ENCODE measurements around the gene FLRT1.

Gene FLRT1

DNA sequence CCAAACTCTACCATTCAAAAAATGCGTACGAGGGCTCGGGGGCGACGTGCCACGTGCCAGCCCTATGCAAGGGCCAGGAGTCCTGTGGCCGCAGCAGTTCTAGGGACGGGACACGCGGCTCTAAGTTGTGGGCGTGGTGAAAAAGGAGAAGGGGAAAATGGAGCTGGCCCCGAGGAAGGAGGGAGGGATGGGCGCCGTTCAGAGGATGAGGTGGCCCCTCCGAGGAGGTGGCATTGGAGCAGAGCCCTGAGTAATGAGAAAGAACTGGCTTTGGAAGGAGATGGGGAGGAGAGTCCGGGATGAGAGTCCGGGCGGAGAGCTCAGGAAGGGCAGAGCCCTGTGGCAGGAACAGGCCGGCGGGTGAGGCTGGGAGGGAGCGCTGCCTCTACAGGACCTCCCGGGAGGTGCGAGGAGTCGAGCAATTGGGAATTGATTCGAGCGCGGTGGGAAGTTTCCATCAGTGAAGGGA lies 28.5 kb upstream of the FLRT1 start:
- no peak for DNase-seq (ENCODE audit: low spot score)

GRCh38 chr11:64007629-64008282 lies 28.0 kb upstream of the FLRT1 start:
- DNase-seq (ENCODE audit: low spot score), result peak; percentile 69

DNA sequence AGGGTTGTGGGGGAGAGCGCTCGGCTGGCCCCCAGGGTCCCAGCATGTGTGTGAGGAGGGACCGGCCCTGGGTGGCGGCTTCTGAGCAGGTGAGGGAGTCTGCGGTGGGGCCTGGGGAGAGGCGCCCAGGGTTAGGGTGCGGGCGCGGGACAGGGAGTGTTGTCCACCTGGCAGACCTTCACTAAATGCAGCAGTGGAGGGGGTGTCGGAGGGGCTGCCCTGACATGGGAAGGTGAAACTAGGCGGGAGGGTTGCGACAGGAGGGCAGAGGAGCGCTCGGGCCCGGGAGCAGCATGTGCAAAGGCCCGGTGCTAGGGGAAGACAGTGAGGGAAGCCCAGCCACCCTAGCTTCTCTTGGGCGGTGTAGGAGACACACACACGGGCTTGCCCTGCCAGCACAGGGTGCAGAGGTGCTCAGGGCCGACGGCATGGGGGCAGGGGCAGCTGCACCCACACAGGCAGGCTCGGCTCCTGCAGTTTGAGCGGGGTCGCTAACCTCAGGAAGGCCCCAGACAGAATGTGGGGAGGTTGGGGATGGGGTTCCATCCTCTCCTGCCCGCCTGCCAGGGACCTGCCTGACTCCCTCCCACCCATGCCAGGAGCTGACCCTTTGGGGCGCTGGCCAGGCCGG lies 27.3 kb upstream of the FLRT1 start:
- DNase-seq (ENCODE audit: low spot score), result no peak

- no peak for DNase-seq (ENCODE audit: low spot score)
These were observed 26.7 kb upstream of the FLRT1 start for GRCh38 chr11:64008914-64009633.

DNA sequence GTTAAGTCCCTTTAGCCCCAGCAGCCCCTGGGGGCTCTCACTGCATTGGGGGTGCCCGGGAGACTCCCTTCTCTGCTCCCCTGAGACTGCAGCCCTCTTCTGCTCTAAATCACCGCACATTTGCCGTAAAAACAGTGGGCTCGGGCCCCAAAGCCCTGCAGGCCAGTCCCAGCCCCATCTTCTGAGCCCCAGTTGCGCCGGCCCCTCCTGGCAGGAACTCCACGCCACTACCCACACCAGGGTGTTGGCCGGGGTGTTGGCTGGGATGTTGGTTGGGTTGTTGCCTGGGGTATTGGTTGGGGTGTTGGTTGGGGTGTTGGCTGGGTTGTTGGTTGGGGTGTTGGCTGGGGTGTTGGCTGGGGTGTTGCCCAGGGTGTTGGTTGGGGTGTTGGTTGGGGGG lies 26.0 kb upstream of the FLRT1 start:
- no peak for DNase-seq (ENCODE audit: low spot score)

- DNase-seq (ENCODE audit: low spot score), result no peak
These were observed 24.9 kb upstream of the FLRT1 start for GRCh38 chr11:64010783-64011182.

- DNase-seq (ENCODE audit: low spot score), result no peak
These were observed 24.4 kb upstream of the FLRT1 start for GRCh38 chr11:64011371-64011770.

- DNase-seq (ENCODE audit: low spot score), result no peak
These were observed 22.4 kb upstream of the FLRT1 start for GRCh38 chr11:64013141-64013896.

- DNase-seq (ENCODE audit: low spot score), result no peak
These were observed 21.4 kb upstream of the FLRT1 start for GRCh38 chr11:64014356-64014755.

- DNase-seq (ENCODE audit: low spot score), result no peak
These were observed 20.2 kb upstream of the FLRT1 start for GRCh38 chr11:64015510-64015909.

DNA sequence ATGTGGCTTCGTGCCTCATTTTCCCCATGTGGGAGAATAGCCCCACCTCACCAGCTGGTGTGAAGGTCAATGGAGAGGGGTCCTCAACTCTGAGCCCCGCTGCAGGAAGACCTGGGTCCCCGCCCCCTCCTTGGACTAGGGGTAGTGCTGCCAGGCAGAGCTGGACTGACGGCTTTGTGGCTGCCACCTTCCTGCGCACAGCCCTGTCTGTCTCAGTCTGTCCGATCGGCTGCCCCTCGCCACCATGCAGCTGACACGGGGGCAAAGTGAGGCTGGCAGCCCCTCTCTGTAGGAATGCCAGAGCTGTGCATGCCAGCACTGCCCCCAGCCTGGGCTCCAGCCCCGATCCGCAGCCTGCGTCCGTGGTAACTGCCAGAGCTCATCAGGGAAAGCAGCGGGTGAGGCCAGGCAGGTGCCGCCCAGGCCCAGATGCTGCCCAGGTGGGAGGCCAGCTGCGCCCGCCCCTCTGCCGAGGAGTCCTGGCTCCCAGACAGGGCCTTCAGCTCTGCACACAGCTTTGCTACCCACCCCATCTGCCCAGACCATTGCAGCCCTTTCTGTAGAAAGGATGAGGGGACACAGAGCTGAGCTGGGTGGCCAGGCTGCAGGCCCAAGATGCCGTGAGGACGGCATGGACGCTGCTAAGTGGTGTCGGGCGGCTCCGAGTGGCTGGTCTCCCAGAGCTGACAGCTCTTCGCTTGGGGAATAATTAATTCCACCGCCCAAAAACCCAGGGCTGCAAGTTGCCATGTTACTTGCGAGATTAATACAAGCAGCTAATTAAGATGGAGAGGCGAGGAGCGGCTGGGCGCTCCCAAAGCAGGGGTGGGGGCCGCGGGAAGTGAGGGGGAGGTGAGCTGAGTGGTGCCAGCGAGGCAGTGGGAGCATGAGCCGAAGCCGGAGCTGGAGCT lies 19.5 kb upstream of the FLRT1 start:
- no peak for DNase-seq (ENCODE audit: low spot score)

- no peak for DNase-seq (ENCODE audit: low spot score)
These were observed 17.8 kb upstream of the FLRT1 start for GRCh38 chr11:64017945-64018224.

GRCh38 chr11:64018310-64018709 lies 17.4 kb upstream of the FLRT1 start:
- no peak for DNase-seq (ENCODE audit: low spot score)

DNA sequence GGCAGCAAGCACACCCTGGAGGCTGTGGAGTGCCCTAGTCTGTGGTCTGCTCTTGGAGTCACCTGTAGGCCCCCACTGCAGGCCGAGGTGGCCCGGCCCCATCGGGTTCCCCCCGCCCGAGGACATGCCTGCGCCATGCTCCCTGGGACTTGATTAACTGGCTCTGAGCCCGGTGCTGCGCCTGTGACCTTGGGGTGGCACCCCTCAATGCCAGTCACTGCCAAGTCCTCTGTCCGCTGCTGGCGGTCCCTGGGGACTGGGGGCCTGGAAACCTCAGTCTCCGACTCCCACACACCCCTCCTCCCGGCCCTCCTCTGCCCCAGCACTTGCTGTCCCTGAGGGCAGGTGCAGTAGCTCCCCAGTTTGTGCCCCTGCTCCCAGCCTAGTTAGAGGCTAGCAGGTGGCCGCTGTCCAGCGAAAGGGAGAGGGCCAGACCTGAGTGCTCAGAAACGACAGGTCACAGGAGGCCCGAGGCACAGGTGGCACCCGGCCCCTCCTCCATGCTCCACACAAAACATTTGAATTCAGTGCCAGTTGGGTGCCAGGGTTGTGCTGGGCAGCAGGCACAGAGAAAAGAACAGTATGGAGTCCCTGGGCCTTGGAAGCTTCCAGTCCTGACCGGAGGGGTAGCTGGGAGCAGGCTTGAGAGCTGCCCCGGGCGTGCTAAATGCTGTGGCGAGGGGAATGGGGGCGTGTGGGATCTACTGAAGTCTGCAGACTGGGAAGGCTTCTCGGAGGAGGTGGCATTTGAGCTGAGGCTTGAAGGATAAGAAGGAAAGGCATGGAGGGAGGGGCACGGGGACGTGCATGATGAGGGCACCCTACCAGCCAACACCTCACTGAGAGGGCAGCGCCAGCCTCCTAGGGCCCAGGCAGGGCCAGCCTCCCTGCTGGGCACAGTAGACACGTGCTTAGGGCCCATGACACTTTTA lies 16.4 kb upstream of the FLRT1 start:
- no peak for DNase-seq (ENCODE audit: low spot score)

DNA sequence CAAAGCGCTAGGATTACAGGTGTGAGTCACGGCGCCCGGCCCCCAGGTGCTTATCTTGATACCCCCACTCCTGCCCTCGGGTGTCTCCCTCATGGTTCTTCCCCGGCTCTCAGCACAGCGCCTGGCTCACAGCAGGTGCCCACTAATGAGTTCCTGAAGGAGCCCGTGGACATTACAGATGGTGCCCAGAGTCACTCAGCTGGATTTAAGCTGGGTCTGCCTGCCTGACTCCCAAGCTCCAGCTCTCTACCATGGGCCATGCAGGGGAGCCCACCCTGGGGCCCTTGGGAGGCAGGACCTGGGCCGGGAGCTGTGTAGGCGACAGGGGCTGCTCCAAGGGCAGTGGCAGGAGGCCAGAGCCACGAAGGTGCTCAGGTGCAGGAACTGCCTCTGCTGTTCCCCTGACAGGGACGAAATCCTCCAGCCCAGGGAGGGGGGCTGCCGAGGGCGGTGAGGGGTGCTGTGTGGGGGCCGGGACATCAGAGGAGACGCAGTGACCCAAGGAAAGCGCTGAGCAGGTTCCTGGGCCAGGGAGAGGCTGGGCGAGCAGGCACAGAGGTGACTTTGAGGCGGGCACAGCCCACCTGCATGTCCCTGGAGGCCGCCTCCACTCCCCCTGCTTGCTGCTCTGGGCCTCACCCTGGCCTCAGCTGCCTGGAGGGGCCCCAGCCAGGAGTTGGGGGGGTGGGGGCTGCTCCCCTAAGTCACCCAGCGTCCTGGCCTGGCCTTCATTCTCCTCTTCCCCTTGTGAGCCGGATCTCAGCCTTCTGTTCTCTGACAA lies 14.6 kb upstream of the FLRT1 start:
- DNase-seq (ENCODE audit: low spot score), result no peak

DNA sequence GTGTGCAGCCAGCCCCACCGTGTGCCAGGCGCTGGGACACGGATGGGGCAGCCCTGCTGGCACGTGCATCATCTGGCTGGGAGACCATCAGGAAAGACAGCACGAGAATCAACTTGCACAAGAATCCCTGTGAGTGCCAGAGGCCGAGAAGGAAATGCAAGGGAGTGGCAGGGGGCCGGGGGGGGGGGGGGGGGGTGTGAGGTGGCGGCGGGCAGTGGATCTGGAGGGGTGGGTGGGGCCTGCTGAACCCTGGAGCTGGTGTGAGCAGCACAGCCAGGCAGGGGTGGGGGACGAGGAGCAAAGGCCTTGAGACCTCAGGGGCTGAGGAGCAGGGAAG lies 14.0 kb upstream of the FLRT1 start:
- no peak for DNase-seq (ENCODE audit: low spot score)

- no peak for DNase-seq (ENCODE audit: low spot score)
These were observed 13.5 kb upstream of the FLRT1 start for GRCh38 chr11:64022125-64022784.

- DNase-seq (ENCODE audit: low spot score), result peak; percentile 67
These were observed 11.7 kb upstream of the FLRT1 start for GRCh38 chr11:64023712-64024710.

Measured in SK-N-DZ (cell line).